HepG2 (cell line): ENCODE results near the gene ZNF764. TPM values are rescaled to one million over a fixed set of nuclear protein-coding genes. Genes with fewer than 3 reads are reported as not detected.
A peak's percentile ranks its signal among the peaks of the same experiment; 100 is the strongest.

ENCODE experiments used
- ATF1 ChIP-seq: IDR thresholded peaks from 2 replicates; pipeline ENCODE4 v1.6.1; 2016; ENCODE audit warnings: mild to moderate bottlenecking, control low read depth
- BCLAF1 ChIP-seq: fragments of 450-650 bp; IDR thresholded peaks from 2 replicates; pipeline ENCODE4 v1.6.1; 2017; ENCODE audit warnings: mild to moderate bottlenecking
- CERS6 ChIP-seq: sonication (generic); formaldehyde crosslinking; IDR thresholded peaks from 2 replicates; pipeline ENCODE4 v1.5.0; 2020; ENCODE audit warnings: missing genetic modification reagents
- DDIT3 ChIP-seq: sonication (generic); formaldehyde crosslinking; IDR thresholded peaks from 2 replicates; pipeline ENCODE4 v1.4.0; 2020; ENCODE audit warnings: mild to moderate bottlenecking, missing genetic modification reagents
- DR1 ChIP-seq: sonication (generic); formaldehyde crosslinking; IDR thresholded peaks from 2 replicates; pipeline ENCODE4 v1.8.0; 2021; ENCODE audit warnings: mild to moderate bottlenecking, missing genetic modification reagents, inconsistent platforms
- E2F5 ChIP-seq: sonication (generic); formaldehyde crosslinking; conservative IDR thresholded peaks from 2 replicates; pipeline ENCODE4 v1.4.0; 2020; ENCODE audit warnings: missing genetic modification reagents
- EHMT2 ChIP-seq: fragments of 200-600 bp; sonication (generic); IDR thresholded peaks from 2 replicates; pipeline ENCODE4 v1.7.0; 2017; ENCODE audit warnings: antibody characterized with exemption, low read depth, low read length, borderline replicate concordance
- HOXA3 ChIP-seq: sonication (generic); formaldehyde crosslinking; IDR thresholded peaks from 2 replicates; pipeline ENCODE4 v1.5.0; 2020; ENCODE audit warnings: missing genetic modification reagents
- IRF1 ChIP-seq: sonication (generic); formaldehyde crosslinking; IDR thresholded peaks from 2 replicates; pipeline ENCODE4 v1.4.0; 2020; ENCODE audit warnings: low read depth, mild to moderate bottlenecking, missing genetic modification reagents
- KMT2B ChIP-seq: IDR thresholded peaks from 2 replicates; pipeline ENCODE4 v1.6.1; 2016; ENCODE audit warnings: missing genetic modification reagents, missing compliant biosample characterization
- SNAPC2 ChIP-seq: sonication (generic); formaldehyde crosslinking; IDR thresholded peaks from 2 replicates; pipeline ENCODE4 v1.8.1; 2022; ENCODE audit warnings: mild to moderate bottlenecking, missing genetic modification reagents
- TCF12 ChIP-seq, 2 experiments: fragments of 450-650 bp in 1 of 2; sonication (generic) in 1 of 2; formaldehyde crosslinking in 1 of 2; IDR thresholded peaks; 2 replicates each; pipeline versions ENCODE4 v1.6.1 to v1.8.0; 2017 to 2022; ENCODE audit warnings: antibody characterized with exemption in 1 of 2, mild to moderate bottlenecking in 1 of 2, missing genetic modification reagents in 1 of 2, moderate library complexity in 1 of 2
- TCF7L2 ChIP-seq: IDR thresholded peaks from 2 replicates; pipeline ENCODE4 v1.6.1; 2011; ENCODE audit warnings: mild to moderate bottlenecking, low read depth, low read length, moderate library complexity
- TOE1 ChIP-seq: sonication (generic); formaldehyde crosslinking; IDR thresholded peaks from 2 replicates; pipeline ENCODE4 v1.4.0; 2020; ENCODE audit warnings: mild to moderate bottlenecking, missing genetic modification reagents
- ZBED4 ChIP-seq: sonication (generic); formaldehyde crosslinking; IDR thresholded peaks from 2 replicates; pipeline ENCODE4 v1.4.0; 2020; ENCODE audit warnings: missing genetic modification reagents, borderline replicate concordance
- ZFP62 ChIP-seq: sonication (generic); formaldehyde crosslinking; IDR thresholded peaks from 2 replicates; pipeline ENCODE4 v1.4.0; 2020; ENCODE audit warnings: missing genetic modification reagents
- ZNF224 ChIP-seq: sonication (generic); formaldehyde crosslinking; IDR thresholded peaks from 2 replicates; pipeline ENCODE4 v1.5.0; 2020; ENCODE audit warnings: mild to moderate bottlenecking, missing genetic modification reagents
- ZNF225 ChIP-seq: sonication (generic); formaldehyde crosslinking; IDR thresholded peaks from 2 replicates; pipeline ENCODE4 v1.4.0; 2020; ENCODE audit warnings: mild to moderate bottlenecking, missing genetic modification reagents
- ZNF569 ChIP-seq: sonication (generic); formaldehyde crosslinking; IDR thresholded peaks from 2 replicates; pipeline ENCODE4 v1.5.0; 2020; ENCODE audit warnings: mild to moderate bottlenecking, missing genetic modification reagents, moderate library complexity, borderline replicate concordance
- polyA plus RNA-seq, 8 experiments: library from polyadenylated mRNA; depleted of rRNA in 3 of 8; stranded (reverse) in 7 of 8; unstranded in 1 of 8; fragments of >200 nt; fragmentation: Illumina TruSeq in 4 of 8; extraction: Trizol in 4 of 8; gene quantifications; 2 replicates each; pipeline versions ENCODE4 v1.2.1 to v1.2.3, GENCODE V29; 2011 to 2016; ENCODE audit warnings: low read depth in 4 of 8, missing spikeins in 1 of 8, mixed read lengths in 1 of 8; ENCODE audit not compliant: insufficient read depth in 1 of 8
- total RNA-seq, 5 experiments: library from RNA; depleted of rRNA; stranded (reverse); fragments of >200 nt; fragmentation: Illumina TruSeq; extraction: Trizol; gene quantifications; 2 replicates each; pipeline ENCODE4 v1.2.3, GENCODE V29; 2016; ENCODE audit warnings: low read depth in 1 of 5

Gene ZNF764
- total and polyA plus RNA-seq, 2 of the 13 experiments (the other 11 are each of a cell fraction or from before 2014, with no cell fraction given), result 4.1 to 9.1 TPM

GRCh38 chr16:30521873-30522641 is 36.1 kb downstream of the ZNF764 start (continued):
- TF ChIP-seq ZNF569 (CRISPR knock-in tag) (no peak), E2F5 (no peak), TOE1 (CRISPR knock-in tag) (no peak), BCLAF1 (no peak), ZBED4 (no peak), ZNF224 (CRISPR knock-in tag) (peak; percentile 69; the same call in 1 of the 2 replicates), DR1 (no peak), IRF1 (0 out of 2 replicates have a peak, but pooled peaks have one; percentile 29), EHMT2 (no peak), TCF7L2 (no peak), ZFP62 (CRISPR knock-in tag) (no peak), TCF12 (IDR thresholded peaks at IDR 0.05) (no peak), TCF12 (CRISPR knock-in tag; IDR thresholded peaks at IDR 0.05) (peak; percentile 71; the same call in 1 of the 2 replicates), ATF1 (CRISPR knock-in tag) (peak; percentile 89), DDIT3 (CRISPR knock-in tag) (no peak), SNAPC2 (CRISPR knock-in tag) (0 out of 2 replicates have a peak, but pooled peaks have one; percentile 50), ZNF225 (CRISPR knock-in tag) (peak; percentile 22; the same call in 1 of the 2 replicates), HOXA3 (CRISPR knock-in tag) (peak; percentile 98), KMT2B (CRISPR knock-in tag) (0 out of 2 replicates have a peak, but pooled peaks have one; percentile 25), CERS6 (no peak)
